CD4-positive, alpha-beta T cell treated with Interleukin-17A for 4 hours (primary cell): ENCODE measurements around the gene MEGF6.

Source experiments
- DNase-seq: peaks from one replicate; pipeline ENCODE4 v3.0.0-alpha.2; 2020; ENCODE audit warnings: mixed read lengths

Gene MEGF6

DNA sequence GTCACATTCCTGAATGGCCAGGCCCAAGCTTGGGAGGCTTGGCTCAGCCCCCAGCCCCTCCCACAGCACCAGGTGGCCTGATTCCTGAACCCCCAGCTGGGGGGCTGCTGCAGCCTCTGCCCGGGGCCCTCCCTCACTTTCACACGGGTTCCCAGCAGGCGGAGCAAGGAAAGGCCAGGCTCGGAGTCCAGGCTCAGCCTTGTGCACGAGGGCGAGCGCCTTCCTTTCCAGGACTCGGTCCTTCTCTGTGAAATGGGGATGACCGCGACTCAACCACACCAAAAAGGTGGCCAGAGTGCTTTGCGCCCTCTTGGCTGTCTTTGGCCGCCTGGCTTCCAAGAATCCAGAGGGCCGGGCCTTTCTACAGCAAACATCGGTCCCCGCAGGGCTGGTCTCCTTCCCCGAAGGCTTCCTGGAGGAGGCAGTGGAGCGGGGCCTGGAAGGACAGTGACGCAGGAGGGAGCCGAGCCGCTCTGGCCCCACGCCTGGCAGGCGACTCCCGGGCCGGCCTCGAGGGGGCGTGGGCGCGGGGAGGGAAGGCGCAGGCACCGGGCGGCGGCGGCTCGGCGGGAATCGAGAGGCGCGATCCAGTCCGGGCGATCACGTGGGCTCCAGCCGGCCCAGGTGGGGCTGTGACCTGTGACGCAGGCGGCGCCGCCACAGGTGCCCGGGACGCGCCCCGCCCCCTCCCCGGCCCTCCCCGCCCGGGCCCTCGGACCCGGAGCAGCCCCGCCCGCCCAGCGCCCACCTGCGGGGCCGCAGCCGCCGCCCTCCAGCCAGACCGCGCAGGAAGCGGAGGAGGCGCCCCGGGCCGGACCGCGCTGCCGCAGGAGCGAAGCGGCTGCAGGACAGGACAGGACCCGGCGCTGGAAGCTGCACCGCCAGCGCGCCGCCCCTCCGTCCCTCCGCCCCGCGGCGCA is 157.2 kb downstream of the MEGF6 start, which contains the start of gene ARHGEF16:
ARHGEF16 (plus strand) TSS at position 775 of the 920 bp plus-strand sequence. CDS start 8,420 bp downstream, outside the sequence.
- DNase-seq = peak; percentile 60

DNA sequence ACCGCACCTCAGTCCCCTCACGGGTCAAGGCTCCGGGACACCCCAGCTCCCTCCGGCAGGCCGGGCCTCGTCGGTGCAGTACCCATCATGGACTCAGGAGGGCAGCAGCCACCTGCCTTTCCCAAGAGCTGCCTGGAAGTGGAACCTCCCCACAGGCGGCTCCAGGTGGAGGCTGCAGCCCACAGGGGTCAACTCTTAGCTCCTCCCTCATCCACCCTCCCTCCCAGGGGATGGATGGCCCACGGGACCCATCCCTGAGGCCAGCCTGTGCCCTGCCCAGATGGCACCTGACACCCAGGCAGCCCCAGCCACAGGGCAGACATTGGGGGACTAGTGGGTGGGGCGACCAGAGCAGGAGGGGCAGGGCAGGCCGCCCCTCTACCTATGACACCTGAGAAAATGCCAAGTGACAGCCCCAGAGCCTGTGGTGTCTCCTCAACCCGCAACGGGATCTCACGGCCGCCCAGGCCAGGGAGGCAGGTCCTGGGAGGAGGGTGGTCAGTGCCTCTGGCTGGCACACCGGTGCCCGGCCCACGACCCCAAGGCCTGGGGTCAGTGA is 158.0 kb downstream of the MEGF6 start:
- peak; percentile 79 for DNase-seq

DNA sequence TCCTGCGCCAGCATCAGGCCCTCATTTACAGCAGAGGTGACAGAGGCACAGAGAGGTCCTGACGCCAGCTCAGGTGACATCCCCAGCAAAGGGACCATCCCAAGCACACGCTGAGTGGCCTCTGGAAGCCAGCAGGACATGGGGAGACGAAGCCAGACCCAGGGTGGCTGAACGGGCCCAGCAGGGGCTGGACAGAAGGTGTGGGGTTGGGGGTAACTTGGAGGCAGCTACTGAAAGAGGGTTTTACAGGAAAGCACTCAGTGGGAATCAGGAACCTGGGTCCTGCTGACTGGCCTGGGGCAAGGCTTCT is 158.5 kb downstream of the MEGF6 start:
- DNase-seq = no peak

DNA sequence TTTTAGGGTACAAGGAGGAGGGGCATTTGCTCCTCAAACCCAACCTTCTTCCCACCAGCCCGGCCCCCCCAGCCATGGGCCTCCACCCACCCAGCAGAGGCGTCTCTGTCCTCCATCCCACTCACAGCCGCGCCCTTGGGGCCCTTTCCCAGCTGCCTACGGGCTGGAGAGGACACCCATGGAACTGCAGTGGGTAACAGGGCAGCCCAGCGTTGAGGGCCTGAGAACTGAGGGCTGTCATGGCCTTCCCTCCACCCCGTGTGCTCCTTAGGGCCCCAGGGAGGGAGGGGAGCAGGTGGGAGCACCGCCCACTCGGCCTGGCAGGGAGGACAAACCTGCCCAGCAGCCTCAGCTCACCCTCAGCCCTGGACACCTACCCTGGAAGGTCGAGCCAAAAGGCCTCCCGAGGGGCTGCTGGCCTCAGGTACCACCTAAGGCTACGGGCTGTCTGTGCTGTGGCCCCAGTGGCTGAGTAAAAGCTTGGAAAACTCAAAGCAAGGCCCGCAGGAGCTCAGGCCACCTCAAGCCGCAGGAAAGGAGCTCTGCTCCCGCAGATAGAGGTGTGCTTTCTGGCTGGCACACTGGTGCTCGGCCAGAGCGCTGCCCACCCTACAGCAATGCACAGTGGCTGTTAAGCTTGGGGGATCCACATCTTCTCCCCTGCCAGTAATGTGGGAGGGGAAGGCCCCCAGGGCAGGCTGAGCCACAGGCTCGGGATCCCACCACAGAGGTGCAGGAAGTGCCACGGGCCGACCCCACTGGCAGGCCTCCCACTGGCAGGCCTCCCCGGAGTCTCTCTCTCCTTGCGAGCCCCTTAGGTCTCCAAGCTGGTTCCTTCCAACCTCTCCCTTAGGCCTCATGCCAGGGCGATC is 159.1 kb downstream of the MEGF6 start:
- DNase-seq = no peak

DNA sequence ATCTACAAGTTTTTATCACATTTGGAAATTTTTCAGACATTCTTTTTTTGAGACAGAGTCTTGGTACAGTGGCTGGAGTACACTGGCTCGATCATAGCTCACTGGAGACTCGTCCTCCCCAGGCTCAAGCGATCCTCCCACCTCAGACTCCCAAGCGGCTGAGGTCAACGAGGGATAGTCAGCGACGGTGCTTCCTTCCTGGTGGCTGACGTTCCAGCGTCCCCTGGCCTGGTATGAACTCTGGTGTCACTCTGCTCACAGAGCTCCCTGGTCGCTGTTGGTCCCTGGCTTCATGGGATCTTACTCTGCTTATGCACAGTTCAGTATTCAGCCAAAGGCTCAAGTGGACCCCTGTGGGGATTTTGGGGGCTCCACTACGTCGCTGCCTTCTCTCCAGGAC is 160.3 kb downstream of the MEGF6 start:
- no peak for DNase-seq

DNA sequence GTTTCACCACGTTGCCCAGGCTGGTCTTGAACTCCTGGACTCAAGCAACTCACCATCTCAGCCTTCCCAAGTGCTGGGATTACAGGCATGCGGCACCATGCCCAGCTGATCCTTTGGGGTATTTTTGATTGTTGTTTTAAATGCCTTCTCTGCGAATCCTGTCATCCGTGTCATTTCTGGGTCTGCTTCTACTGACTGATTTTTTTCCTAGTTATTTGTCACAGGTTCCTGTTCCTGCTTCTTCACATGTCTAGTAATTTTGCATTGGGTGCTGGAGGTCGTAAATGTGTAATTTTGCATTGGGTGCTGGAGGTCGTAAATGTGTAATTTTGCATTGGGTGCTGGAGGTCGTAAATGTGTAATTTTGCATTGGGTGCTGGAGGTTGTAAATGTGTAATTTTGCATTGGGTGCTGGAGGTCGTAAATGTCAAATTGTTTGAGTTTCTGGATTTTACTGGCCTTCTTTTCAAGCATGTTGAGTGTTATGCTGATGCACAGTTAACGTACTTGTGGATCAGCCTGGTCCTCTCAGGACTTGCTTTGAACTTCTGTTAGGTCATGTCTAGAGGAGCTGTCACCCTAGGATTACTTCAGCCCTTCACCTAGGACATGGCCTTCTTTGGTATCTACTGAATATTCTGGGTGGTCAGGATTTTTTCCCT is 161.0 kb downstream of the MEGF6 start:
- DNase-seq = no peak

DNA sequence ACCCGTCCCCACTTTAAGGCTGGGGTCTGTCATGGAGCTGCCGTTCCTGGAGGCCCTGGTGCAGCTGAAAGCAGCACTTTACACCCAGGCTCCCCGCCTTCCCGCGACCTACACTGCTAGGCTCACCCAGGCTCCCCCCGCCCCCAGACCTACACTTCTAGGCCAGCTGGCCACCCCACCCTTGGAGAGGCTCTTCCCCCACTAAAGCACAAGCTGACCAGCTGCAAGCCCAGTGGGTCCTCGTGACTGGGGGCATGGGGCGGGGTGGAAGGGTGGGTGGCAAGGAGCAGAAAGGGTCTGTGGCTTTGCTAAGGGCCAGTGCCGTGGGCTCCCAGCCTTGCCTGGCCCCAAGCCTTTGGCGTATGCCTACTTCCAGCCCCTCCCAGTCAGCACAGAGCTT is 166.6 kb downstream of the MEGF6 start:
- no peak for DNase-seq

DNA sequence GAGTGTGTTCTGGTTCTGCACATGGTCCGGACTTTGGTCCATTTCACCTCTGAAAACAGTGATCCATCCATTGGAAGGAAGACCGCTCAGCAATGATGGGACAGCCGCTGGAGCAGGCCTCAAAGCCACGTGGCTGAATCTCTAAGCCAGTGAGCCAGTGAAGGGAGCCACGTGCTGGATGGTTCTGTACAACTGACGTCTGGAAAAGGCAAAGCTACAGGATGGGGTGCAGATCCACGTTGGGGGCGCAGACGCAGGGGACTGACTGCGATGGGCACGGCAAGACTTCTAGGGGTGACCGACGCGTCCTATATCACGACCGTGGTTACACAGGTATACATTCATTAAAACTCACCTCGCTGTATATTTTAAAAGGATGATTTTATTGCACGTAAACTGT is 167.0 kb downstream of the MEGF6 start:
- DNase-seq = no peak

DNA sequence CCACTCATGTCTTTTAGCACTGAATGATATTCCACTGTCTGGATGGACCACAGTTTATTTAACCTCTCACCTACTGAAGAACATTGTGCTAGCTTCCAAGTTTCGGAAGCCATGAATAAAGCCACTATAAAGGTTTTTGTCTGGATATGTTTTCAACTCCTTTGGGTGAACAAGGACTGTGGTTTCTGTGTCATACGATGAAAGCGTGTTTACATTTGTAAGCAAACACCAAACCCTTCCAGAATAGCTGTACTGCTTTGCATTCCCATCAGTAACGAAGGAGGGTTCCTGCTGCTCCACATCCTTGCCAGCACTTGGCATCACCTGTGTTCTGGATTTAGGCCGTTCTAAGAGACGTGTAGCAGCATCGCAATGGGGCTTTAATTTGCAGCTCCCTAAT is 167.5 kb downstream of the MEGF6 start:
- no peak for DNase-seq

DNA sequence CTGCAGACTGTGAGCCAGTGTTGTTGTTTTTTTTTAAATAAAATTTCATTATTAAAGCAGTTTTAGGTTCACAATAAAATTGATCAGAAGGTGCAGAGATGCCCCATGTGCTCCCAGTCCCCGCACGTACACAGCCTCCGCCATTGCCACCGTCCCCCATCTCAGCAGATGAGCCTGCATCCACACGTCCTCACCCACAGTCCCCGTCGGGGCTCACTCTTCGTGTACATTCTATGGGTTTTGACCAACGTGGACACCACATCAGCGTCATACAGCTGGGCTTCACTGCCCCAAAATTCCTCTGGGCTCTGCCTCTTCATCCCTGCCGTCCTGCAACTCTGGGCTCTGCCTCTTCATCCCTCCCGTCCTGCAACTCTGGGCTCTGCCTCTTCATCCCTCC is 168.4 kb downstream of the MEGF6 start:
- DNase-seq = no peak

DNA sequence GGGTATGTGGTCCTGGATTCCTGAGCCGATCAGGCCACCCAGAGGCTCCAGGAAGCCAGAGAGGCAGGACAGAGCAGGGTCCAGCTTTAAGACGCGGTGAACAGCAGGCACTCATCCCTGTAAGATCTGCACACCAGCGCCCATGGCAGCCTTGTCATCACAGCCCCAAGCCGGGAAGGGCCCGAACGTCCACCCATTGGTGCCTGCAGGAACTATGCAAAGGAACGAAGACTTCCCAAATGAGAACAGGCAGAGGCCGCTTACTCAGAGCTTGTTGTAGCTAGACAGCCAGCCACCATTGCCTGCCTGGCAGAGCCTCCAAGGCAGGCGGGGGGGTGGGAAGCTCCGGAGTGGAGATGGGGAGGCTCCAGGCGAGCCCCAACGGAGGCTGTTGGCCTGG is 169.0 kb downstream of the MEGF6 start:
- DNase-seq = no peak

DNA sequence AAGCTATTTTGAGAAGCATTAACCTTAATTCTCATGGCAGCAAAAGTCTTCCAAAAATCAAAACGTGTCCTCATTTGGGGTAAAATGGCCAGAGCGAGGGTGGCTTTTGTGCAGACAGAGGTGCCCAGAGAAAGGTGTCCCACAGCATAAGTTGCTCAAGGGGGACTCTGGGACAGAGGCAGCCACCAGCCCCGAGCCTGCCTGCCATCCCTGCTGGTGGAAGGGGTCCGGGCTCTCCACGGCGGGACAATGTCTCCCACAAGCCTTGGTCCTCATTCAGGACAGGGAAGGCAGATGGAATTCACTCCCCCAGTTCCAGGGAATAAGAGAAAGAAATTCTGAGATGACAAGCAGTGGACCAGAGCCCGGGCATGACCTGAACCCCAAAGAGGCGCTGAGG is 169.4 kb downstream of the MEGF6 start:
- no peak for DNase-seq

DNA sequence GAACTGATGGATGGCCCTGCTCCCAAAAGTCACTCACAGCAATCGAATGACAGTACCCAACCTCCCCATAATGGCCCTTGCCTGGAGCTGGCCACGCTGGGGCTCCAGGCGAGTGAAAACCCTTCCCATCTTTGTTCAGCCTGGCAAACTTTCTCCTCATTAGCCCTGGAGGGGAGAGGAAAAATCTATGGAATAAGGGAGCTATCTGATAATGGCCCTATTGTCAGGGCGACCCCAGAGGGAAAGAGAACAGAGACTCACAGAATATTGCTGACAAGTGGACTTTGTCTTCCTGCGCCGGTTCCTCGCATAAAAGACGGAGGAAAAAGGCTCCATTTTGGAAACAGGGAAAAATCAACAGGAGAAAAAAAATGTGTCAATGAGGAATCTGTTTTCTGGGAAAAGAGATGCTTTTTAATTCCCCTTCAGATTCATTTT is 169.9 kb downstream of the MEGF6 start:
- no peak for DNase-seq

DNA sequence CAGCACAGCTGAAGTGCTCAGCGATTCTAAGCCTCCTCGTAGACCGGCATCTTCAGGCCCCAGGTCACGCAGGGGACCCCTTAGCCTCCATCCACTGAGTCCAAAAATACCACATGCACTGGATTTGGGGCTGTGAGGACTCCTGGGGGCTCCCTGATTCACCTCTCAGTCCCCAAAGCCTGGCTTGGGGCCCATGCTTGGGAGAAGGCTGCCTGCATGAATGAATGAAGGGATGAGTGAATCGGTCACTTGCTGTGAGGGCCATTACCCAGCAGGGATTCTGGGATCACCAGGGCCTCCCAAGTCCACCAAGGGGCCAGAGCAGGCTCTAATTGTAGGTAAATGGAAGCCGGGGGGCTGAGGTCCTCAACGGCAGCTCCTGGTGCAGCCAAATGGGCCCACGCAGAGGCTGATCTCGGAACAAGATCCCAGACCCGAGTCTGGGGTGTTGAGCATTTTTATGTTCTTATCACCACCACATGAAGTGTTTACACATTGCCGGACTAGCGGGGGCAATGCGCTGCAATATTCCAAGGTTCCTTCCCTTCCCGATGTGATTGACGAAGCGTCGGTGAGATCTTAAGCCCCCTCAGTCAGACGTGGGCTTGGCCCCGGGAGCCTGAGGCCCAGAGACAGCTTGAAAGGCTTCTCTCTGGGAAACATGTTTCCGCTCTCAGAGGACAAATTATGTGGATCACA is 170.4 kb downstream of the MEGF6 start:
- DNase-seq = no peak

DNA sequence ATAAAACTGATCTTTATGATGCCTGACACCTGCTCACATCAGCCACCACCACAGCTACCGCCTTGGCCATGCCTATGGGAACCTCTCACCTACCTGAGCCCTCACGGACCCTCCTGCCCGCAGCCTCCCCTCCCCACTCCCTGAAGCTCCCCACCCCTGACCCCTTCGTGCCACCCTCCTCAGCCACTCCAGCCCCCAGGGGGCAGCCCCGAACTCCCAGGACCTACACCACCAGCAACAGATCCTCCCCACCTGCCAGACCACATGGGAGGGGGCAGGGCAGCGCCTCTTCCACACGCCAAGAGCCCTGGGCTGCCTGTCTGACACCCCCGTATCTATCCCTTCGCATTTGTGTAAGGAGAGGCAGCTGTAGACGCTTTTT is 171.0 kb downstream of the MEGF6 start:
- DNase-seq = no peak
